ENCODE measurements around the gene SASH3.

DNA sequence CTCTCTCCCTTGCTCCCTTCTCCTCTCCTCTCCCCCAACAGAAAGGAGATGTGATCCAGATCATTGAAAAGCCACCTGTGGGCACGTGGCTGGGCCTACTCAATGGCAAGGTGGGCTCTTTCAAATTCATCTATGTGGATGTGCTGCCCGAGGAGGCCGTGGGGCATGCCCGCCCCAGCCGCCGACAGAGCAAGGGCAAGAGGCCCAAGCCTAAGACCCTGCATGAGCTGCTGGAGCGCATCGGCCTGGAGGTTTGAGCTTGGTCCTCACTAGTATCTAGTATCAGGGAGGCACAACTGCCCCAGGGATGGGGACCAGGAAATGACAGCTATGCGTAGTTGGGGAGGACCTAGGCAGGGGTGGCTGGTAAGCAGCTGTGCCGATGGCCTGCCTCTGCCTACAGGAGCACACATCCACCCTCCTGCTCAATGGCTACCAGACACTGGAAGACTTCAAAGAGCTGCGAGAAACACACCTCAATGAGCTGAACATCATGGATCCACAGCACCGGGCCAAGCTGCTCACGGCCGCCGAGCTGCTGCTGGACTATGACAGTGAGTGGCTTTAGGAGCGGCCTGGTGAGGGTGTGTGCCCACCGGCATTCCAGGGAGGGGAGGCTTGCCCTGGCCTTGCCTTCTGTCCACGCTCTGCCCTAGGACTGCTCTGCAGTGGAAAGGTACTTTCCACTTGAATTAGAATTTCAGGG is 13.0 kb downstream of the SASH3 start:
- TF ChIP-seq ZBTB17 (tag by site-specific recombination; IDR thresholded peaks at IDR 0.05) (no peak), ZNF274 (IDR thresholded peaks at IDR 0.05; ENCODE audit: low read length) (no peak), ZNF274 (tag by site-specific recombination; IDR thresholded peaks at IDR 0.05; ENCODE audit: borderline replicate concordance) (no peak), SP2 (tag by site-specific recombination; IDR thresholded peaks at IDR 0.05) (no peak), ZNF776 (tag by site-specific recombination; IDR thresholded peaks at IDR 0.05; ENCODE audit: borderline replicate concordance) (no peak), ZNF155 (tag by site-specific recombination; IDR thresholded peaks at IDR 0.05) (no peak), ZNF510 (tag by site-specific recombination; IDR thresholded peaks at IDR 0.05; ENCODE audit: insufficient replicate concordance) (no peak), ZNF473 (tag by site-specific recombination; IDR thresholded peaks at IDR 0.05) (no peak), ZNF670 (tag by site-specific recombination; IDR thresholded peaks at IDR 0.05; ENCODE audit: low read depth) (no peak), REPIN1 (tag by site-specific recombination; IDR thresholded peaks at IDR 0.05; ENCODE audit: low read depth) (no peak), ZNF514 (tag by site-specific recombination; IDR thresholded peaks at IDR 0.05) (no peak)
- TF ChIP-seq, protein P1, sequence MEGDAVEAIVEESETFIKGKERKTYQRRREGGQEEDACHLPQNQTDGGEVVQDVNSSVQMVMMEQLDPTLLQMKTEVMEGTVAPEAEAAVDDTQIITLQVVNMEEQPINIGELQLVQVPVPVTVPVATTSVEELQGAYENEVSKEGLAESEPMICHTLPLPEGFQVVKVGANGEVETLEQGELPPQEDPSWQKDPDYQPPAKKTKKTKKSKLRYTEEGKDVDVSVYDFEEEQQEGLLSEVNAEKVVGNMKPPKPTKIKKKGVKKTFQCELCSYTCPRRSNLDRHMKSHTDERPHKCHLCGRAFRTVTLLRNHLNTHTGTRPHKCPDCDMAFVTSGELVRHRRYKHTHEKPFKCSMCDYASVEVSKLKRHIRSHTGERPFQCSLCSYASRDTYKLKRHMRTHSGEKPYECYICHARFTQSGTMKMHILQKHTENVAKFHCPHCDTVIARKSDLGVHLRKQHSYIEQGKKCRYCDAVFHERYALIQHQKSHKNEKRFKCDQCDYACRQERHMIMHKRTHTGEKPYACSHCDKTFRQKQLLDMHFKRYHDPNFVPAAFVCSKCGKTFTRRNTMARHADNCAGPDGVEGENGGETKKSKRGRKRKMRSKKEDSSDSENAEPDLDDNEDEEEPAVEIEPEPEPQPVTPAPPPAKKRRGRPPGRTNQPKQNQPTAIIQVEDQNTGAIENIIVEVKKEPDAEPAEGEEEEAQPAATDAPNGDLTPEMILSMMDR (tag by site-specific recombination; IDR thresholded peaks at IDR 0.05) = no peak
- TF ChIP-seq, protein P2, sequence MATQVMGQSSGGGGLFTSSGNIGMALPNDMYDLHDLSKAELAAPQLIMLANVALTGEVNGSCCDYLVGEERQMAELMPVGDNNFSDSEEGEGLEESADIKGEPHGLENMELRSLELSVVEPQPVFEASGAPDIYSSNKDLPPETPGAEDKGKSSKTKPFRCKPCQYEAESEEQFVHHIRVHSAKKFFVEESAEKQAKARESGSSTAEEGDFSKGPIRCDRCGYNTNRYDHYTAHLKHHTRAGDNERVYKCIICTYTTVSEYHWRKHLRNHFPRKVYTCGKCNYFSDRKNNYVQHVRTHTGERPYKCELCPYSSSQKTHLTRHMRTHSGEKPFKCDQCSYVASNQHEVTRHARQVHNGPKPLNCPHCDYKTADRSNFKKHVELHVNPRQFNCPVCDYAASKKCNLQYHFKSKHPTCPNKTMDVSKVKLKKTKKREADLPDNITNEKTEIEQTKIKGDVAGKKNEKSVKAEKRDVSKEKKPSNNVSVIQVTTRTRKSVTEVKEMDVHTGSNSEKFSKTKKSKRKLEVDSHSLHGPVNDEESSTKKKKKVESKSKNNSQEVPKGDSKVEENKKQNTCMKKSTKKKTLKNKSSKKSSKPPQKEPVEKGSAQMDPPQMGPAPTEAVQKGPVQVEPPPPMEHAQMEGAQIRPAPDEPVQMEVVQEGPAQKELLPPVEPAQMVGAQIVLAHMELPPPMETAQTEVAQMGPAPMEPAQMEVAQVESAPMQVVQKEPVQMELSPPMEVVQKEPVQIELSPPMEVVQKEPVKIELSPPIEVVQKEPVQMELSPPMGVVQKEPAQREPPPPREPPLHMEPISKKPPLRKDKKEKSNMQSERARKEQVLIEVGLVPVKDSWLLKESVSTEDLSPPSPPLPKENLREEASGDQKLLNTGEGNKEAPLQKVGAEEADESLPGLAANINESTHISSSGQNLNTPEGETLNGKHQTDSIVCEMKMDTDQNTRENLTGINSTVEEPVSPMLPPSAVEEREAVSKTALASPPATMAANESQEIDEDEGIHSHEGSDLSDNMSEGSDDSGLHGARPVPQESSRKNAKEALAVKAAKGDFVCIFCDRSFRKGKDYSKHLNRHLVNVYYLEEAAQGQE (tag by site-specific recombination; IDR thresholded peaks at IDR 0.05) = no peak
- TF ChIP-seq, protein P3, sequence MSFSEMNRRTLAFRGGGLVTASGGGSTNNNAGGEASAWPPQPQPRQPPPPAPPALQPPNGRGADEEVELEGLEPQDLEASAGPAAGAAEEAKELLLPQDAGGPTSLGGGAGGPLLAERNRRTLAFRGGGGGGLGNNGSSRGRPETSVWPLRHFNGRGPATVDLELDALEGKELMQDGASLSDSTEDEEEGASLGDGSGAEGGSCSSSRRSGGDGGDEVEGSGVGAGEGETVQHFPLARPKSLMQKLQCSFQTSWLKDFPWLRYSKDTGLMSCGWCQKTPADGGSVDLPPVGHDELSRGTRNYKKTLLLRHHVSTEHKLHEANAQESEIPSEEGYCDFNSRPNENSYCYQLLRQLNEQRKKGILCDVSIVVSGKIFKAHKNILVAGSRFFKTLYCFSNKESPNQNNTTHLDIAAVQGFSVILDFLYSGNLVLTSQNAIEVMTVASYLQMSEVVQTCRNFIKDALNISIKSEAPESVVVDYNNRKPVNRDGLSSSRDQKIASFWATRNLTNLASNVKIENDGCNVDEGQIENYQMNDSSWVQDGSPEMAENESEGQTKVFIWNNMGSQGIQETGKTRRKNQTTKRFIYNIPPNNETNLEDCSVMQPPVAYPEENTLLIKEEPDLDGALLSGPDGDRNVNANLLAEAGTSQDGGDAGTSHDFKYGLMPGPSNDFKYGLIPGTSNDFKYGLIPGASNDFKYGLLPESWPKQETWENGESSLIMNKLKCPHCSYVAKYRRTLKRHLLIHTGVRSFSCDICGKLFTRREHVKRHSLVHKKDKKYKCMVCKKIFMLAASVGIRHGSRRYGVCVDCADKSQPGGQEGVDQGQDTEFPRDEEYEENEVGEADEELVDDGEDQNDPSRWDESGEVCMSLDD (tag by site-specific recombination; IDR thresholded peaks at IDR 0.05) = no peak
- TF ChIP-seq, protein P4, sequence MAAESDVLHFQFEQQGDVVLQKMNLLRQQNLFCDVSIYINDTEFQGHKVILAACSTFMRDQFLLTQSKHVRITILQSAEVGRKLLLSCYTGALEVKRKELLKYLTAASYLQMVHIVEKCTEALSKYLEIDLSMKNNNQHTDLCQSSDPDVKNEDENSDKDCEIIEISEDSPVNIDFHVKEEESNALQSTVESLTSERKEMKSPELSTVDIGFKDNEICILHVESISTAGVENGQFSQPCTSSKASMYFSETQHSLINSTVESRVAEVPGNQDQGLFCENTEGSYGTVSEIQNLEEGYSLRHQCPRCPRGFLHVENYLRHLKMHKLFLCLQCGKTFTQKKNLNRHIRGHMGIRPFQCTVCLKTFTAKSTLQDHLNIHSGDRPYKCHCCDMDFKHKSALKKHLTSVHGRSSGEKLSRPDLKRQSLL (tag by site-specific recombination; IDR thresholded peaks at IDR 0.05) = no peak

Data from HEK293 (cell line).